Body of pancreas (tissue), 4 donors: Measurements from ENCODE around the gene SLC33A1.

Source experiments
- CTCF ChIP-seq, 7 experiments: fragments of 450-650 bp in 4 of 7; fragments of 200-600 bp in 3 of 7; sonication (generic) in 3 of 7; IDR thresholded peaks; one replicate each; pipeline ENCODE4 v1.5.1; 2016 to 2019; ENCODE audit warnings: antibody characterized with exemption in 7 of 7
- POLR2A ChIP-seq, 3 donors: fragments of 450-650 bp; IDR thresholded peaks; one replicate each; pipeline ENCODE4 v1.6.1; 2016; ENCODE audit warnings: antibody characterized with exemption in 3 of 3, mild to moderate bottlenecking in 2 of 3

- TF ChIP-seq CTCF (IDR thresholded peaks at IDR 0.05) = no peak
- no peak for TF ChIP-seq POLR2A (IDR thresholded peaks at IDR 0.05)
Measured at GRCh38 chr3:155889952-155890351, 35.7 kb upstream of the SLC33A1 start.
